Muscle of leg (tissue), 11 donors: ENCODE measurements around the gene FBXO42. TPM values are rescaled to one million over a fixed set of nuclear protein-coding genes. Genes with fewer than 3 reads are reported as not detected.
"Not testable (repeated sequence)": the region's sequence is repeated elsewhere in the genome, so short reads cannot be mapped to it uniquely, and the experiment has no call there.

Experiments used
- DNase-seq: peaks from one replicate; pipeline ENCODE4 v3.0.0; 2013
- H3K27ac ChIP-seq: one replicate; pipeline ENCODE4 v1.5.1; 2013; ENCODE audit warnings: mild to moderate bottlenecking, low read length, control low read depth
- H3K27me3 ChIP-seq: one replicate; pipeline ENCODE4 v1.6.1; 2013; ENCODE audit warnings: low read length; ENCODE audit not compliant: control insufficient read depth, insufficient read depth
- H3K36me3 ChIP-seq: one replicate; pipeline ENCODE4 v1.6.1; 2013; ENCODE audit warnings: low read length; ENCODE audit not compliant: control insufficient read depth, insufficient read depth
- H3K4me1 ChIP-seq: one replicate; pipeline ENCODE4 v1.6.1; 2013; ENCODE audit warnings: low read length; ENCODE audit not compliant: control insufficient read depth, insufficient read depth
- H3K4me3 ChIP-seq: one replicate; pipeline ENCODE4 v1.5.1; 2013; ENCODE audit warnings: low read length, control low read depth
- H3K9me3 ChIP-seq: replicated peaks from 2 replicates; pipeline ENCODE4 v1.6.1; 2013; ENCODE audit warnings: low read depth, low read length; ENCODE audit not compliant: control insufficient read depth
- WGBS: methylation state at CpG from one replicate; pipeline ENCODE4 v1.1.5; 2013; ENCODE audit warnings: missing lambda C conversion rate; ENCODE audit not compliant: insufficient coverage; 5-methylcytosine and 5-hydroxymethylcytosine counted together
- polyA plus RNA-seq, 8 donors: library from polyadenylated mRNA; unstranded; fragments of 120-200 nt; gene quantifications; one replicate each; pipeline versions ENCODE4 v1.2.1 to v1.2.3, GENCODE V29; 2013; ENCODE audit warnings: inconsistent platforms in 1 of 8, low replicate concordance in 1 of 8; ENCODE audit not compliant: insufficient read length in 8 of 8, insufficient read depth in 1 of 8
- total RNA-seq: library from RNA; stranded (reverse); fragments of 120-200 nt; gene quantifications from one replicate; pipeline ENCODE4 v1.2.4, GENCODE V29; 2013

FBXO42 gene
- total and polyA plus RNA-seq, 9 donors: 14.8 to 21.0 (median 16.5) TPM

DNA sequence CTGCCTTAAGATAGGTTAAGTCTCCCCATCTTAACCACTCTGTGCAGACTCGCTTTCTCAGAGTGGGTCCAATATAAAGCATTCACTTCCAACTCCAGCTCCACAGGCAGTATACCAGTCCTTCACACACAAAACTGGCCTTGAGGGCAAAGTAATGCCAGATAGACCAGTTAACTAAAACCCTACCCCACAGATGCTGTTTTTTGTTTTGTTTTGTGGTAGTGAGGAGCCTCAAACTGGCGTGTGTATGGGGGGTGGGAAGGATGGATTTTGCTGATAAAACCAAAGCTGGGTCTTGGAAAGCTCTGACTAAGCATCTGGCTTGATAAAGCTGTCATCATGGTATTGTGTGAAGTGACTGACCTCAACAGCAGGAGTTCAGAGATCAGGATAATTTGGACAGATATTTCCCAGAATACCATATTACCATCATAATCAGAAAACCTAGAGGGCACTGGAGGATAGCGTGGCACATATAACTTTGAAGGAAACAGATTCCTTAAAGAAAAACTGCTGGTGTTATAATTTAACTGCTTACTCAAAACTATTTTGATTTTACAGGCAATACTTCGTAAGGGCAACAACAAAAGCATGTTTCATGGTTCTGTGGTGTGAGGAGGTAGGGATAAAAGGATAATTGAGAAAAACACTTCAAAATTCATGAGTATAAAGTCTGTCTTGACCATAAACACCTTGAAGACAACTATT, 85.7 kb downstream of the FBXO42 start:
- Histone ChIP-seq H3K27me3 (no peaks in the 10 kb centered on the region), H3K36me3 (peaks cover 3% of the 10 kb centered on the region), H3K9me3 (no peaks in the 10 kb centered on the region), H3K4me1 (no peaks in the 10 kb centered on the region), H3K27ac (no peak overlapping the region), H3K4me3 (no peak overlapping the region)
- WGBS: 100% methylated on average over 2 of the region's 4 CpGs
- no peak for DNase-seq

DNA sequence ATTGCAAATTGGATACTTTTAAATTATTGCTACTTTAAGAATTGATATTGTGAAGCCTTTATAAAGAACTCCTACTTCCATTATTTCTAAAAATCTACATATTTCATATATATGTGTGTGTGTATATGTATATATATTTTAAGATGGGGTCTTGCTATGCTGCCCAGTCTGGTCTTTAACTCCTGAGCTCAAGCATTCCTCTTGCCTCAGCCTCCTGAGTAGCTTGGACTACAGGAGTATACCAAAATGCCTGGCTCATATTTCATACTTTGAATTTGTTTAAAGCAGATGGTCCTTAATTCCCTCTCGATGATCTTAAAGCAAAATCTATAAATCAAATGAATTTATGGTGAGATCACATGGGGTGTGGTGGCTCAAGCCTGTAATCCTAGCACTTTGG, 90.2 kb downstream of the FBXO42 start:
- no CpG with 5 or more reads among the region's 1 CpG for WGBS

DNA sequence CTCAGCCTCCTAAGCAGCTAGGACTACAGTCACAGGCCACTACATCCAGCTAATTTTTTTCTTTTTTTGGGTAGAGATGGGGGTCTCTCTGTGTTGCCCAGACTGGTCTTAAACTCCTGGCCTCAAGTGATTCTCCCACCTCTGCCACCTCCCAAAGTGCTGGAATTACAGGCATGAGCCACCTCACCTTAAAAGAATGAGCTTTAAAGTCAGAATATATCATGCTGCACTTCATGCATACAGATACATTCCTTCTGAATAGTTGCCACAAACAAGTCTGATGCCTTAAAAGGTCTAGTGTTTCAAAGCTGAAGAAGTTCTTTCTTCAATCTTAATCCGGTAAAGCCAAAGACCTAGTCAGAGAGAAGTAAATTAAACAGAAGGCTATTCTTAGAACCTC, 91.5 kb downstream of the FBXO42 start:
- no peak for DNase-seq
- no CpG with 5 or more reads among the region's 1 CpG for WGBS

More for the DNA sequence above, 90.2 kb downstream of the FBXO42 start:
- Histone ChIP-seq H3K36me3 (peaks cover 2% of the 10 kb centered on the region), H3K4me3 (no peak overlapping the region), H3K4me1 (no peaks in the 10 kb centered on the region), H3K27me3 (no peaks in the 10 kb centered on the region), H3K9me3 (no peaks in the 10 kb centered on the region), H3K27ac (no peak overlapping the region)
- DNase-seq: no peak

DNA sequence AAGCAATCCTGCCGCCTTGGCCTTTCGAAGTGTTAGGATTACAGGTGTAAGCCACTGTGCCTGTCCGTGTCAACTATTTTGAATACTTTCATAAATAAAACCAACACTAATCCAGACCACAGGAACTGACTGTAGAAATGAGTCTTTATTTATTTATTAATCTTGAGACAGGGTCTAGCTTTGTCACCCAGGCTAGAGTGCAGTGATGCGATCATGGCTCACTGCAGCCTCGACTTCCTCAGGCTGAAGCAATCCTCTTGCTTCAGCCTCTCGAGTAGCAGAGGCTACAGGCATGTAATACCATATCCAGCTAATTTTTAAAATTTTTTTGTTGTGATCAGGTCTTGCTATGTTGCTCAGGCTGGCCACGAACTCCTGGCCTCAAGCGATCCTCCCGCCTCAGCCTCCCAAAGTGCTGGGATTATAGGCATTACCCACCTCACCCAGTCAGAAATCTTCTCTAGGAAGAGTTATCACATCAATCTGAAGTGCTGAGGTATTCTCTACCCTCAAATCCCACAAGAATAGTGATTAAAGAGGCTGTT, 93.6 kb downstream of the FBXO42 start:
- Histone ChIP-seq H3K9me3 (no peaks in the 10 kb centered on the region), H3K27me3 (no peaks in the 10 kb centered on the region), H3K36me3 (peaks cover 25% of the 10 kb centered on the region), H3K27ac (no peak overlapping the region), H3K4me1 (no peaks in the 10 kb centered on the region), H3K4me3 (no peak overlapping the region)
- whole genome bisulfite sequencing: no CpG with 5 or more reads among the region's 9 CpGs
- no peak for DNase-seq

More for the DNA sequence above, 91.5 kb downstream of the FBXO42 start:
- Histone ChIP-seq H3K36me3 (peaks cover 10% of the 10 kb centered on the region), H3K9me3 (no peaks in the 10 kb centered on the region), H3K27me3 (no peaks in the 10 kb centered on the region), H3K4me3 (no peak overlapping the region), H3K27ac (no peak overlapping the region), H3K4me1 (no peaks in the 10 kb centered on the region)

DNA sequence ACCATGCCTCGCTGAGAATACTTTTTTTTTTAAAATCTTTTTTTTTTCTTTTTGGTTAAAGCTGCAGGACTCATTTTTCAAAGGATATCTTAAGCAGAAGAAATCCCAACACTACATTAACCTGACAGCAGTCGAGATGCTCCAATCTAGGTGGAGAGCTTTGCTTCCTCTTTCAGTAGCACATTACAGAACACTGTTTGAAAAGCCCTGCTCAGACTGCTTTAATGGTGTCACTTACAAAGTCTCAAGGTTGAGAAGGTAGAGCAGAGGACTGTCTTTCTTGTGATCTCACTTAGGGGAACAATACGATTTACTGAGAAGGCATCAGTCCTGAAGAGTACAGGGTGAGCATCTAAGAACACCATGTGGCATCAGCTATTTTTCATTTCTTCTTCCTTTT, 94.3 kb downstream of the FBXO42 start:
- DNase-seq: no peak
- Histone ChIP-seq H3K4me1 (no peaks in the 10 kb centered on the region), H3K9me3 (no peaks in the 10 kb centered on the region), H3K27me3 (no peaks in the 10 kb centered on the region), H3K27ac (no peak overlapping the region), H3K4me3 (no peak overlapping the region), H3K36me3 (peaks cover 30% of the 10 kb centered on the region)
- WGBS: 86% methylated on average over 2 of the region's 3 CpGs

DNA sequence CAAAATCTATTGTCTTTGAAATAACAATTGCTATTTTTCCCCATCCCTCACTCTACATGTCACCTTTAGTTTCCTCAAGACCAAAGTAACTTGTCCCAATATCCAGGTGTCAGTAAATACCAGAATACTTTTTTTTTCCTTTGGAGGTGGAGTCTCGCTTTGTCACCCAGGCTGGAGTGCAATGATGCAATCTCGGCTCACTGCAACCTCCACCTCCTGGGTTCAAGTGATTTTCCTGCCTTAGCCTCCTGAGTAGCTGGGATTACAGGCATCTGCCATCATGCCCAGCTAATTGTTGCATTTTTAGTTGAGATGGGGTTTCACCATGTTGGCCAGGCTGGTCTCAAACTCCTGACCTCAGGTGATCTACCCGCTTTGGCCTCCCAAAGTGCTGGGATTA, 94.7 kb downstream of the FBXO42 start:
- not testable (repeated sequence) for H3K27me3 ChIP-seq, DNase-seq, H3K4me1 ChIP-seq, H3K9me3 ChIP-seq, H3K4me3 ChIP-seq, H3K27ac ChIP-seq
- 86% methylated on average over 2 of the region's 3 CpGs for WGBS
- peaks cover 31% of the 10 kb centered on the region for H3K36me3 ChIP-seq

DNA sequence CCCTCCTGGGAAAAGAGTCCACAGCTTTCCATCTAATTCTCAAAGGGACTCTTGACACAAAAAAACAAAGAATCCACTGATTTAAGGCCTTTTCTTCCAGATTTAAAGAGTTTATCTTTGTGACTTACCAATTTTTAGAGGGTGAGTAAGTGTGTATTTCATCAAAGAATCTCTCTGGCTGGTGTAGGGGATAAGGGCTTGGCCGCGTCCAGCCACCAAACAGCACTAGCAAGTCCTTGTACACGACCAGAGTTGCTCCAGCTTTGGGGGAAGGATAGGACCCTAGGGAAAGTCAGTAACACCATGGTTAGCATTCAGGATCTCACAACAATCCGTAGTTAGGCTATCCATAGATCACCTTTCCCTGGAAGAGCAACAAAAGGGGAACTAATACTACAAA, 95.8 kb downstream of the FBXO42 start:
- Histone ChIP-seq H3K4me3 (no peak overlapping the region), H3K4me1 (no peaks in the 10 kb centered on the region), H3K27me3 (no peaks in the 10 kb centered on the region), H3K36me3 (peaks cover 40% of the 10 kb centered on the region), H3K9me3 (no peaks in the 10 kb centered on the region), H3K27ac (no peak overlapping the region)
- WGBS: no CpG with 5 or more reads among the region's 4 CpGs
- no peak for DNase-seq

DNA sequence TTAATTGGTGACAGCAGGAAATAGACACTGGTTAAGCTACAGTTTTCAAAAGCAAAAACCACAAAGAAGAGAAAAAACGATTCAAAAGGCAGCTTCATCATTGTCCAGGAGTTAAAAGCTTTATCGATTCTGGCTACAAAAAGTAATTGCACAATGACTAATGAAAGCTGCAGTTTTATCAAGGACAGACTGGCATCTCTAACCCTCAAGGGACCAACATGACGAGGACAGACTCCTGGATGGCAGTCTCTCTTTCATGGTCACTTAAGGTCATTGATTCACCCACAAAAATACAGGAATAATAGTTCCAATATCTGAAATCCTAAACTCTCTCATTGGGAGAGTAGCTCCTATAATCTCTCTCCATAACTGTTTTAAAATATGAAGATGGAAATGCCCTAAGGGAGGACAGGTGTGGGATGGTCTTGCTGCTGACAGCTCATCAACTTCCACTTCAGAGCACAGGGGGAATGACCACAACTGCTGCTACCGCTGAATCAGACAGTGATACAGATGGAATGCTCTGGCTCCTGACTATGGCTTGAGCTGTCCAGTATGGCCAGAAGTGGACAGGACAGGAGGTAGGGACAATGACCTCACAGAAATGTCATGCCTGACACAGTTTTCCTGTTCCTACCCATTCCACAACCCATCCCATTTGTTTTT, 97.9 kb downstream of the FBXO42 start:
- Histone ChIP-seq H3K36me3 (peaks cover 53% of the 10 kb centered on the region), H3K4me3 (no peak overlapping the region), H3K9me3 (no peaks in the 10 kb centered on the region), H3K4me1 (peaks cover 8% of the 10 kb centered on the region), H3K27me3 (no peaks in the 10 kb centered on the region), H3K27ac (no peak overlapping the region)
- no peak for DNase-seq
- WGBS: 79% methylated on average over 3 of the region's 4 CpGs

DNA sequence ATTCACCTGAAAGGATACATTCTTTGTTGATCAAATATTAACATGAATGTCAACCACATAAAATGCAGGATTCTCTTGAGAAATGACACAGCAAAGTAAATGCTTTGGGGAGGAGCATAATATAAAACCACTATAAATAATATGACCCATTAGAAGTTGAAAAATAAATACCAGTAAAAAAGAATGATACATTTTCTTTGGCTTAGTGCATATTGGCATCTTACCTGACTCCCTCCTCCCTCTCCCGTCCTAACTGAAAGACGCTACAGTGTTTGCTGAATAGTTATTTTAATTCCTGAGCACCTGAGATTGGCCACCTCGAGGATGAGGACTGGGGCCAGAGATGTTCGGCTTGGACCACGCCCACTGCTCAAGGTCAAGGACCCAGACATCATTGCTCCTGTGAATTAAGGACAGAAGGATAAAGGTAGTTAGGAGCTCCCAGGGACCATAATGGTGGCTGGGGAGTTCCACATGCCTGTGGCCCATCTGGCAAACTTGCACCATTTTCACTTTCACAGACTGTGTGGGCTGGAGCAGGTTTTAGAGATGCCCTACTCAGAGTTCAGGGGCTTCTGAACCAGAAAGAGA, 98.9 kb downstream of the FBXO42 start:
- no peak overlapping the region for H3K27ac ChIP-seq

DNA sequence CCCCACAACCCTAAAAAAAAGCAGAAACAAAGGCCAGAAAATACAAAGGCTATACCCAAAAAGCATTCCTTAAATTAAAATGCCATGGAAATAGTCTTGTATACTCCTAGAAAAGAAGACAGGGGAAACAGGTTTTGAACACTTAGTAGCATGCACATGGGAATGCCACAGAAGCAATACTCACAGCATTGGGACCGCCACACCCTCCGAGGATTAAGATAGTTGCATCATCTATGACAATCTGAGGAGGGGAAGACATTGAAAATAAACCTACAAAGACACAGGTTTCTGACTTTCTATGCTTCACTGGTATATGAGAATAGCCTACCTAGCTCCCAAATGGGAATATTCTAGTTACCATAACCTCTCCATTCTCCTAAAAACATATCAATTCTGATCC, 99.4 kb downstream of the FBXO42 start:
- DNase-seq: no peak
- no CpG with 5 or more reads among the region's 2 CpGs for WGBS
- H3K36me3 ChIP-seq: peaks cover 53% of the 10 kb centered on the region
- no peak overlapping the region for H3K4me3 ChIP-seq
- no peaks in the 10 kb centered on the region for H3K27me3 ChIP-seq
- H3K4me1 ChIP-seq: peaks cover 20% of the 10 kb centered on the region
- H3K9me3 ChIP-seq: no peaks in the 10 kb centered on the region
- no peak overlapping the region for H3K27ac ChIP-seq

More for the DNA sequence above, 98.9 kb downstream of the FBXO42 start:
- Histone ChIP-seq H3K36me3 (peaks cover 53% of the 10 kb centered on the region), H3K9me3 (no peaks in the 10 kb centered on the region), H3K27me3 (no peaks in the 10 kb centered on the region), H3K4me3 (no peak overlapping the region), H3K4me1 (peaks cover 15% of the 10 kb centered on the region)
- WGBS: 72% methylated on average over 3 of the region's 5 CpGs
- DNase-seq: no peak
